Endothelial cell of coronary artery (primary cell): ENCODE results near the gene EXTL2. TPM values are rescaled to one million over a fixed set of nuclear protein-coding genes. Genes with fewer than 3 reads are reported as not detected.

Source experiments
- total RNA-seq: library from RNA; depleted of rRNA; stranded (reverse); fragments of >200 nt; gene quantifications from 2 replicates; pipeline ENCODE4 v1.2.3, GENCODE V29; 2014

The EXTL2 gene
- 20.2 and 20.6 TPM in 2 replicates for total RNA-seq

GRCh38 chr1:100894603-100895539, at the start of gene EXTL2:
Gene EXTL2, minus strand, starts transcription at chr1:100894842. Its CDS starts 6,085 bp downstream, at chr1:100888757.

DNA sequence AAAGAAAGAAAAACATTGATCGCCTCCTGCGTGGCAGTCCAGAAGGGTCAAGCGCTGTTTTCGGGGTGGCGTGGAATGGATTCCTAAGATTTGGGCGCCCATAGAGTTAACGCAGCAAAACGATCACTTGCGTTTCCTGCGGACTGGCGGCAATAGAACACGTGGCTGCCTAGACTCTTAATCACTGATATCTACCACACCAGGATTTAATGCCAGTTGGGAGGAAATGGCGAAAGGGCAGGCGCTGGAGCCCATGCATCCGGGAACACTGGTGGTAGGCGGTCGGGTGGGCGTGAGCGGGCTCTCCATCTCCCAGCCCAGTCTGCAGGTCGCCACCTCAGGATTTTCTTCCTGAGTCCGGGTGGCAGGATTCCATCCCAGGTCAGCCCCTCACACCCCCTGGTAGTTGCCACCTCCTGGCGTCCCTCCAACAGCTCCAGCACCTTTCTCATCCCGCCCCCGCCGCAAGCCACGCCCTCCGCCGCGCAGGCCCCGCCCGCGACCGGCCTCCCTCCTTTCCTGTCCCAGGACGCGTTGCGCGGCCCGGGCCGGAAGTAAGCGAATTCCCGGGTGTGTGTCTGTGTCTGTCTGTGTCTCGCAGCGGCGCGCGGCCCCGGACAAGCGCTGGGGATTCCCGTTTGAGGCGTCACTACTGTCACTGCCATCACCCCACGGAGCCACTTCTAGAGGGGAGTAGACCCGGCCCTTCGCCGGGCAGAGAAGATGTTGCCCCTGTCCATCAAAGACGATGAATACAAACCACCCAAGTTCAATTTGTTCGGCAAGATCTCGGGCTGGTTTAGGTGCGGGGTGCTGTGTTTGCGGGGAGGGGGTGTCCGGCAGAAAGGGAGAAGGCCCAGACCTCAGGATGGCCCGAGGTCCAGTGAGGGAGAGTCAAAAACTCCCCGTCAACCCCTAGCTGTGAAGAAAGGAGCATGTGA, 1.2 kb upstream of the EXTL2 start, which contains the start of gene SLC30A7:
SLC30A7 (plus strand) TSS at position 551 of the 941 bp plus-strand sequence; CDS start at position 724, 173 bp downstream.

Other genes starting within 250 kb of the EXTL2 start
- gene VCAM1, start 175.1 kb downstream of the EXTL2 start, total RNA-seq = 10.7 and 11.7 TPM in 2 replicates
- 30.0 and 32.9 TPM in 2 replicates for gene SLC30A7, start 1.2 kb upstream of the EXTL2 start, total RNA-seq
- 20.6 and 33.4 TPM in 2 replicates for gene DPH5, start 130.9 kb upstream of the EXTL2 start, total RNA-seq